GM12878 (cell line): ENCODE data around the gene FAM210A. TPM values are rescaled to one million over a fixed set of nuclear protein-coding genes. Genes with fewer than 3 reads are reported as not detected.

Experiments
- ATAC-seq: fragments of 200-7000 bp; cut with Tn5 transposase; 3 replicates; pipeline ENCODE4 v1.9.1; 2020; ENCODE audit warnings: mild to moderate bottlenecking, moderate library complexity
- BruUV-seq: library from RNA; stranded (reverse); fragments of 400-500 nt; replicated peaks from 2 replicates; lab custom pipeline; 2021; lab: Mats Ljungman, UMichigan
- CTCF ChIA-PET: fragments of 300-600 bp; sonication (Branson Sonifier 250); formaldehyde crosslinking; extraction: SDS; loops from one replicate; lab custom pipeline; 2021; ENCODE audit warnings: inconsistent platforms; lab: Yijun Ruan, JAX
- POLR2A ChIA-PET: fragments of 350-600 bp; formaldehyde crosslinking; extraction: SDS; loops from one replicate; lab custom pipeline; 2021; ENCODE audit warnings: inconsistent platforms; lab: Charles Lee
- RAD21 ChIA-PET: fragments of 300-600 bp; sonication (Branson Sonifier 250); formaldehyde crosslinking; loops from one replicate; lab custom pipeline; 2023; ENCODE audit warnings: antibody characterized with exemption; ENCODE audit not compliant: unreplicated experiment; lab: Charles Lee
- SMC1A ChIA-PET: fragments of 300-600 bp; sonication (Branson Sonifier 250); formaldehyde crosslinking; loops from one replicate; lab custom pipeline; 2023; ENCODE audit not compliant: unreplicated experiment, uncharacterized antibody; lab: Charles Lee
- DNase-seq: peaks from one replicate; pipeline ENCODE4 v3.0.0-alpha.2; 2011; ENCODE audit warnings: low read depth, low spot score
- FAIRE-seq: peaks from 3 replicates; lab custom pipeline; 2011; peaks lifted over from hg19 to GRCh38; lab: Jason Lieb, UNC
- H2AFZ ChIP-seq: 2 replicates; pipeline ENCODE4 v1.6.0; 2011; ENCODE audit warnings: low read depth, low read length, control low read depth; ENCODE audit not compliant: control insufficient read depth
- H3K27ac ChIP-seq: 2 replicates; pipeline ENCODE4 v1.5.1; 2011; ENCODE audit warnings: control low read depth; ENCODE audit not compliant: control insufficient read depth, insufficient read depth
- H3K27me3 ChIP-seq, 2 experiments: replicated peaks in 1 of 2; 2 replicates each; pipeline versions ENCODE4 v1.6.0 to v1.6.1; 2011; ENCODE audit warnings: low read length in 1 of 2; ENCODE audit not compliant: control insufficient read depth in 2 of 2, insufficient read depth in 2 of 2
- H3K36me3 ChIP-seq, 2 experiments: 2 replicates each; pipeline ENCODE4 v1.5.1; 2011; ENCODE audit warnings: low read length in 1 of 2; ENCODE audit not compliant: control insufficient read depth in 2 of 2, insufficient read depth in 2 of 2
- H3K4me1 ChIP-seq: 2 replicates; pipeline ENCODE4 v1.6.1; 2011; ENCODE audit warnings: mild to moderate bottlenecking, low read length, moderate library complexity, mixed read lengths; ENCODE audit not compliant: control insufficient read depth, insufficient read depth
- H3K4me2 ChIP-seq: 2 replicates; pipeline ENCODE4 v1.6.0; 2011; ENCODE audit warnings: control low read depth; ENCODE audit not compliant: control insufficient read depth, insufficient read depth
- H3K4me3 ChIP-seq: fragments of 200-600 bp; sonication (generic); 2 replicates; pipeline ENCODE4 v1.5.1; 2016
- H3K79me2 ChIP-seq: 2 replicates; pipeline ENCODE4 v1.6.0; 2011; ENCODE audit warnings: low read length; ENCODE audit not compliant: control insufficient read depth, insufficient read depth
- H3K9ac ChIP-seq: 2 replicates; pipeline ENCODE4 v1.8.0; 2011; ENCODE audit warnings: low read length, control low read depth, mixed read lengths; ENCODE audit not compliant: control insufficient read depth, insufficient read depth
- H3K9me3 ChIP-seq: replicated peaks from 3 replicates; pipeline ENCODE4 v1.5.1; 2011; ENCODE audit warnings: mild to moderate bottlenecking, low read length; ENCODE audit not compliant: control insufficient read depth, insufficient read depth
- H4K20me1 ChIP-seq: 2 replicates; pipeline ENCODE4 v1.6.0; 2011; ENCODE audit not compliant: control insufficient read depth, insufficient read depth
- CBFB ChIP-seq: IDR thresholded peaks from 2 replicates; pipeline ENCODE4 v1.6.1; 2016; ENCODE audit warnings: antibody characterized with exemption, low read depth
- NRF1 ChIP-seq: conservative IDR thresholded peaks from 2 replicates; pipeline ENCODE4 v1.6.1; 2011; ENCODE audit warnings: mild to moderate bottlenecking, low read depth, low read length, improper control_type of control experiment
- PKNOX1 ChIP-seq: fragments of 450-650 bp; IDR thresholded peaks from 2 replicates; pipeline ENCODE4 v1.6.1; 2016; ENCODE audit warnings: mild to moderate bottlenecking
- RFX5 ChIP-seq: IDR thresholded peaks from 2 replicates; pipeline ENCODE4 v1.6.1; 2011; ENCODE audit warnings: low read depth, low read length, improper control_type of control experiment
- ZBED1 ChIP-seq: IDR thresholded peaks from 2 replicates; pipeline ENCODE4 v1.6.1; 2016; ENCODE audit warnings: borderline replicate concordance
- ZNF207 ChIP-seq: fragments of 450-650 bp; IDR thresholded peaks from 2 replicates; pipeline ENCODE4 v1.6.1; 2014; ENCODE audit warnings: antibody characterized with exemption, mild to moderate bottlenecking, borderline replicate concordance
- WGBS: methylation state at CpG from one replicate; pipeline ENCODE4 v1.1.6; 2016; ENCODE audit warnings: low lambda C conversion rate; ENCODE audit not compliant: insufficient replicate concordance, insufficient coverage; ENCODE audit errors: missing lambda C conversion rate; 5-methylcytosine and 5-hydroxymethylcytosine counted together
- in situ Hi-C: fragments of 300-500 bp; cut with MboI; formaldehyde crosslinking; loops from 9 replicates; pipeline ENCODE4 v1.14.3; 2018; ENCODE audit warnings: mixed read lengths
- intact Hi-C: fragments of 100-400 bp; cut with micrococcal nuclease; formaldehyde crosslinking; loops from one replicate; pipeline ENCODE4 v1.14.2; 2022; ENCODE audit not compliant: unreplicated experiment
- polyA plus RNA-seq, 11 experiments: library from polyadenylated mRNA; depleted of rRNA in 4 of 11; unstranded in 6 of 11; stranded (reverse) in 5 of 11; fragments of >200 nt; fragmentation: Nextera tagmentation in 4 of 11; fragmentation: Illumina TruSeq in 1 of 11; extraction: Ambion mirVana in 4 of 11; extraction: Trizol in 1 of 11; gene quantifications; 1 replicate in 1 of 11; 2 replicates in 10 of 11; pipeline versions ENCODE4 v1.2.1 to v1.2.3, GENCODE V29; 2011 to 2016; ENCODE audit warnings: inconsistent platforms in 2 of 11, missing spikeins in 2 of 11, low read depth in 1 of 11
- total RNA-seq, 4 experiments: library from RNA; depleted of rRNA in 3 of 4; stranded (reverse); fragments of >200 nt in 3 of 4; fragmentation: Illumina TruSeq in 1 of 4; extraction: Trizol in 1 of 4; gene quantifications; 2 replicates each; pipeline versions ENCODE4 v1.2.1 to v1.2.3, GENCODE V29; 2013 to 2021
- TF ChIP-seq, protein P1 (sequence below), 3 experiments: IDR thresholded peaks in 2 of 3; conservative IDR thresholded peaks in 1 of 3; 2 replicates each; pipeline ENCODE4 v1.5.1; 2011; ENCODE audit warnings: low read depth in 3 of 3, low read length in 3 of 3, mild to moderate bottlenecking in 3 of 3, control low read depth in 2 of 3, moderate library complexity in 2 of 3, inconsistent platforms in 1 of 3, mixed read lengths in 1 of 3; ENCODE audit not compliant: control insufficient read depth in 2 of 3, insufficient read depth in 1 of 3; ENCODE audit errors: extremely low read depth in 1 of 3

Gene FAM210A
- total and polyA plus RNA-seq, 10 of the 15 experiments (the other 5 are each of a cell fraction or from before 2014, with no cell fraction given): 10.3 to 56.3 (median 17.7) TPM

GRCh38 chr18:13635046-13635445 is 91.3 kb downstream of the FAM210A start:
- peaks cover under 1% of the 10 kb centered on the region for H3K4me1 ChIP-seq
- CTCF ChIA-PET: interaction anchor here (11.8 kb wide), 1 partner anchor 76 kb away, joined by 337 read pairs; no protein-coding TSS in a partner anchor
- intact Hi-C loops: no loop called here
- H2AFZ ChIP-seq: no peak overlapping the region
- H4K20me1 ChIP-seq: no peaks in the 10 kb centered on the region
- in situ Hi-C loops: loop anchor here (25.0 kb wide), 1 partner anchor 473 kb away; no protein-coding TSS in a partner anchor
- TF ChIP-seq CBFB (no peak), ZNF207 (no peak), PKNOX1 (no peak), NRF1 (no peak), RFX5 (no peak), ZBED1 (no peak)
- TF ChIP-seq, protein P1, sequence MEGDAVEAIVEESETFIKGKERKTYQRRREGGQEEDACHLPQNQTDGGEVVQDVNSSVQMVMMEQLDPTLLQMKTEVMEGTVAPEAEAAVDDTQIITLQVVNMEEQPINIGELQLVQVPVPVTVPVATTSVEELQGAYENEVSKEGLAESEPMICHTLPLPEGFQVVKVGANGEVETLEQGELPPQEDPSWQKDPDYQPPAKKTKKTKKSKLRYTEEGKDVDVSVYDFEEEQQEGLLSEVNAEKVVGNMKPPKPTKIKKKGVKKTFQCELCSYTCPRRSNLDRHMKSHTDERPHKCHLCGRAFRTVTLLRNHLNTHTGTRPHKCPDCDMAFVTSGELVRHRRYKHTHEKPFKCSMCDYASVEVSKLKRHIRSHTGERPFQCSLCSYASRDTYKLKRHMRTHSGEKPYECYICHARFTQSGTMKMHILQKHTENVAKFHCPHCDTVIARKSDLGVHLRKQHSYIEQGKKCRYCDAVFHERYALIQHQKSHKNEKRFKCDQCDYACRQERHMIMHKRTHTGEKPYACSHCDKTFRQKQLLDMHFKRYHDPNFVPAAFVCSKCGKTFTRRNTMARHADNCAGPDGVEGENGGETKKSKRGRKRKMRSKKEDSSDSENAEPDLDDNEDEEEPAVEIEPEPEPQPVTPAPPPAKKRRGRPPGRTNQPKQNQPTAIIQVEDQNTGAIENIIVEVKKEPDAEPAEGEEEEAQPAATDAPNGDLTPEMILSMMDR (IDR thresholded peaks at IDR 0.05 in 2 of 3, conservative IDR thresholded peaks at IDR 0.05 in 1 of 3; ENCODE audit: control insufficient read depth in 2 of 3, extremely low read depth in 1 of 3, insufficient read depth in 1 of 3, low read depth in 3 of 3, low read length in 3 of 3): no peak
- no peak for FAIRE-seq
- DNase-seq: no peak
- H3K9me3 ChIP-seq: no peaks in the 10 kb centered on the region; the same call in 2 of the 3 replicates
- BruUV-seq: no TSS peak
- H3K27ac ChIP-seq: no peak overlapping the region
- no peaks in the 10 kb centered on the region for H3K27me3 ChIP-seq
- WGBS: 86% methylated on average over 5 of the region's 5 CpGs
- ATAC-seq: no peak
- H3K4me2 ChIP-seq: no peak overlapping the region
- H3K79me2 ChIP-seq: no peaks in the 10 kb centered on the region
- no peak overlapping the region for H3K4me3 ChIP-seq
- POLR2A ChIA-PET: no interaction called here
- RAD21 ChIA-PET: interaction anchor here (3.7 kb wide), 1 partner anchor 78 kb away, joined by 27 read pairs; no protein-coding TSS in a partner anchor
- H3K9ac ChIP-seq: no peak overlapping the region
- SMC1A ChIA-PET: interaction anchor here (1.3 to 3.3 kb wide), 2 partner anchors 21 to 77 kb away, joined by 4 to 9 read pairs; no protein-coding TSS in a partner anchor
- H3K36me3 ChIP-seq: peaks cover 0 to 3% of the 10 kb centered on the region in 2 experiments; a peak in 2 of 4 replicates
